GM18861 (cell line): ENCODE measurements around the gene DPP10.

Source experiments
- ATAC-seq: cut with Tn5 transposase; IDR thresholded peaks from one replicate; pipeline ENCODE4 v1.9.1; 2021; ENCODE audit not compliant: unreplicated experiment

The DPP10 gene

DNA sequence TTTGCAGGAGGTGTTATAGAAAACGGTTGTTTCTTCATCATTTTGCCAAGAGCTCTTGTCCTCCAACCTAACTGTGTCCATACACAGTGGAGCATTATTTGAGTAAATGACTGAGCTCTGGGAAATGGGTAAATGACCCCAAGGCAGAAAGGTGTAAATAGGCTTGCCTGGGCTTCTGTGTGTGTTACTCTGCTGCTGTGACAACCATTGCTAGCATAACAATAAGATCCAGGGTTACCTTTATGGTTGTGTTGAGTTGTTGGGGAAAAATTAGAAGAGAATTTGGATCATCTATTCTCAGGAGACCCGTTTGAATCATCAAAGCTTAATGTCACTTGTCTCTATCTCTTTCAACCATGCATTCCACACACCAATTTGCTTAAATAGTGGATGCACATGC is 672.7 kb downstream of the DPP10 start:
- no peak for ATAC-seq

DNA sequence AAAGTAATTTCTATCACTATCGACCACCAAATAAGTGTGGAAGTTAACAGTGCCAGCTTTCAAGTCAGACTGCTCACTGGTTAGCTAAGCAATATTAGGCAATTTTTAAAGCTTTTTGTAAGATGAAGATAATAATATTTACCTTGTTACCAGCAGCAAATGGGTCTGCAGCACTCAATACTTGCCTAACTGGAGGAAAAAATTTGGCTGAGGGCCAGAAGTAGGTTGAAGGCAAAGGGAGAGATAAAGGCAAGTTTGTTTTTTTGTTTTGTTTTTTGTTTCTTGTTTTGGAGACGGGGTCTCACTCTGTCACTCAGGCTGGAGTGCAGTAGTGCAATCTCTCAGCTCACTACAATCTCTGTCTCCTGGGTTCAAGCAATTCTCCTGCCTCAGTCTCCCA is 675.9 kb downstream of the DPP10 start:
- no peak for ATAC-seq

DNA sequence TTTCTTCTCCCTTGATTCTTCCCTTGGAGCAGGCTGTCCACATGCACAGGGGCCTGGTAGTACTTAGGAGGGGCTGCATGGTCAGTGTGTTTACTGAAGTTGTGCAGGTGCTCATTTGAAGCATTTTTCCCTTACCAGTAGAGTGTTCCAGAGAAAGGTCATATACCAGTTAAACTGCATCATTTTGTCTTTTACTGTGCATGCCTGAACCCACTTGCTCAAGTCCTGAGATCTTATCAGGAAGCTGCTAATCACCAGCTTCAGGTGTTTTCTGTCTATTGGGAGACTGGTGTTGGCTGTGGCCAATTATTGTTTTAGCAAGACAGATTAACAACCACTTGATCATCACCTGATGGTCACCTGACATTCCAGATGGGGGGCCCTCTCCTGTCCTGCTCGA is 676.6 kb downstream of the DPP10 start:
- ATAC-seq, result no peak

DNA sequence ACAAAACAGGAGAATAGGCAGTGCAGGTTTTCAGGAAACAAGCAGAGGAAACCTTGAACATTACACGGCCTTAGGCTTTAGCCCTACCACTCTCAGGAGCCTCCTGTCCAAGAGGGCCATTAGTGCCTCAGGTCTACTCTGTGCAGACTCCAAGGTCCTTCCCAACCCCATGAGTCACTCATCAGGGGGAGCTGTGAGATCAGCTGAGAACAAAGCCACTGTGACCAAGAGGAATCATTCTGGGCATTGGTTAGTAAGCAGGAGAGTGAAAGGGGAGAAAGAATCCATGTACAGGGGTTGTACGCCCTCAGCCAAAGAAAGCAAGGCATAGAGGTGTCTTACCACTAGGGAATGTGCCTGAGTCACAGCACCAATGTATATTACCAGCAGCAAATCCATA is 680.3 kb downstream of the DPP10 start:
- no peak for ATAC-seq

DNA sequence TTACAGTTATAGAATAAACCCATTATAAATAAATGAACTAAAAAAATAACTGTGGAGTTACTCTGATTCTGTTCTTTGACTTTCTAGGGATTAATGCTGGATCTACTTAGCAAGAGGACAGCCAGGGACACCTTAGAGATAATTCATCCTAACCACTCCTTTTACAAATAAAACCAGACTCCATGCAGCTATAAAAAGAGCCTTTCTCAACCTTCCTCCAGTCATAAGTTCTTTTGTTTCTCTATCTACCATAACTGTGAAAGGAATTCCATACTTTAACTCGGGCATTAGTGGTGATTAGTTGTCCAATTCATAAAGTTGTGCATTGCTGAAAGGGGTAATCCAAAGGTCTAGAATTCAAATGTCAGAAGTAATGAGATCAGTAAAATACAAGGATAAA is 682.4 kb downstream of the DPP10 start:
- ATAC-seq, result no peak

DNA sequence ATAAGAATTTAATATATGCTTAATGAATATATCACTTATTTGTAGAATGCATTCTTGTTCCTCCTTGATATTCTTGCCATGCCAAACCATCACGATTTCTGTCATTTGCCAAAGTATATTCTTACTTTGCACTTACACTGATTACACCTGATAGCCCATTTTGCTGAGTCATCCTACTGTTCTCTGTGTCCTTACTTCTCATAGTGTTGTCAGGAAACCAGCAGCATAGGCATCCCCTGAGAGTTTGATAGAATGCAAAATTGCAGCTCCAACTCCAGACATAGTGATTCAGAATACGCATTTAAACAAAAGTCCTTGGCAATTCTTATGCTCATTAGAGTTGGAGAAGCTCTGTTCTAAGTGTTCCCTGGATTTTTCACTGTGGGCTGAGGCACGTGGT is 687.1 kb downstream of the DPP10 start:
- ATAC-seq, result no peak

DNA sequence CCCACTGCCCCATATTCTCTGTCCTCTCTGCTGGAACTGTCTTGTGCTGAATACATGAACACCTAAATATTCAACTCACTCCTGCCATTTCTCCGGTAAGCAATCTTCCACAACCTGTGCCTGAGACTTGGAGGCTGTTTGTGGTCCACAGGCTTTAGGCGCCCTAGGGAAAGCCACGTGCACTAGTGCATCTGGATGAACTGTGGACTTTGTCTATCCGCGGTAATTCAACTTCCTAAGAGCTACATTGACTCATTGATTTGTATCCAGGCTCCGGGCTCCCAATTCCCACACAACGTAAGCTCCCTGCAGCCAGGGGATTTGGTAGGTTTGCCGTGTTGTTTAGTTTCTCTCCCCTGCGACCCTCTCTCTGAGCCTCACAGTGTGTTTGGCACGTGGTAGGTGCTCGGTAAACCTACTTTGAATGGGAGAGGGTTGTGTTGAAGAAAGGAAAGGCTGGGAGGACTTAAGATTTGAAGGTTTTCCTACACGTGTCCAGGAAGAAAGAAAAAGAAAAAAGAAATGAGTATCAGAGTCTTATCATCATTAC is 718.2 kb downstream of the DPP10 start:
- no peak for ATAC-seq

DNA sequence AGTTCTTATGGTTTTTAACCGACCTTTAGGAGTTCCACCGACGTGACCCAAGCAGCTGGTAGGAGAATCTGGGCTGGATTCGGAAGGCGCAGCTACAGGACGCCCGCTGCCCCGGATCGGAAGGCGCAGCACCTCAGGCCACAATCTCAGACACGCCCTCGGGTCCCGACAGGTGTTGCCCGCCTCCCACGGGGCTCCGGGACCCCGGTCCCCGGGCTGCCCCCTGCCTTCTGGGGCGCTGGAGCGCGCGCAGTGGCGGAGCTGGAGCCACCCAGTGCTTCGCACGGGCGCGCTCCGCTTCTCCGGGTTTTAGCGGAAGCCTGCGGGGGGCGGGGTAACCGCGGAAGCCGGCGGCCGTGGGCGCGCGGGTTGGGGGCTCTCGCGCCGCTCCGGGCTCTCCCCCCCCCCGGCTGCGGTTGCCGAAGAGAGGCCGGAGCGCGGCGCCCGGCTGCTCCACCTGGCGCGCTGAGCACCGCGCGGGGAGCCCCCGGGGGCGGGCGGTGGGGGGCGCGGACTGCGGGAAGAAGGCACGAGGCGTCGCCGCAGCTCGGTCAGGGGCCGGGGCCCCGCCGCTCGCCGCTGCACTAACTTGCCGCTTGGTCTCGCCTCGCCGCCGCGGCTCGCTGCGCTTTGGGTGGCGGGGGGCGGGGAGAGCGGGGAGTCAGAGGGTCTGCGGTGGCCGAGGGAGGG is 718.8 kb downstream of the DPP10 start:
- ATAC-seq, result no peak

DNA sequence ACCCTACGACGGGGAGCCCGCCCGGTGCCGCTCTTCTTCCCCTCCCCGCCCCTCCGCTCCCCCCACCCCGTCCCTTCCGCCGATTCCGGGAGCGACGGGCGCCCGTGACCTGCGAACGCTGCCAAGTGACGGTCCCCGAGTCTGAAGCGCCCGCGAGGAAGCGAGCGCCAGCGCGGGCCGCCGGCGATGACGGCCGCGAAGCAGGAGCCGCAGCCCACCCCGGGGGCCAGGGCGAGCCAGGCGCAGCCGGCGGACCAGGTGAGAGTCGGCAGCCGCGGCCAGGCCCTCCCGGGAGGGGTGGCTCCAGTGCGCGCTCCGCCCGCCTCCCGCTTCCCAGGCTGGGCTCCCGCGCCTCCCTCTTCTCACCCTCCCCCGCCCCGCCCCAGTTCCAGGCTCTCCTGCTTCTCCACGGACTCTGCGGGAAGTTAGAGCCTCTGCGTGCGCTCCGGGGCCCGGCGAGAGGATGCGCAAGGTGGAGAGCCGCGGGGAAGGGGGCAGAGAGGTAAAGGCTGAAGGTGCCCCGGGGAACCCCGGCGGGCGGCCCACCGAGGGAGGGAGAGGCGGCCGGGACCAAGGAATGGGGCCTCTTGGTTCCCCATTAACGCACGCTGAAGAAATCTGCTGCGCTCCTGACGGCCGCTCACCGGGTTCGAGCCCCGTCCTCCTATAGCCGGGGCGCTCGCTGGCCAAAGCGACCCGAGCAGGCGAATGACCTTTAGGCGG is 719.5 kb downstream of the DPP10 start:
- ATAC-seq, result no peak

DNA sequence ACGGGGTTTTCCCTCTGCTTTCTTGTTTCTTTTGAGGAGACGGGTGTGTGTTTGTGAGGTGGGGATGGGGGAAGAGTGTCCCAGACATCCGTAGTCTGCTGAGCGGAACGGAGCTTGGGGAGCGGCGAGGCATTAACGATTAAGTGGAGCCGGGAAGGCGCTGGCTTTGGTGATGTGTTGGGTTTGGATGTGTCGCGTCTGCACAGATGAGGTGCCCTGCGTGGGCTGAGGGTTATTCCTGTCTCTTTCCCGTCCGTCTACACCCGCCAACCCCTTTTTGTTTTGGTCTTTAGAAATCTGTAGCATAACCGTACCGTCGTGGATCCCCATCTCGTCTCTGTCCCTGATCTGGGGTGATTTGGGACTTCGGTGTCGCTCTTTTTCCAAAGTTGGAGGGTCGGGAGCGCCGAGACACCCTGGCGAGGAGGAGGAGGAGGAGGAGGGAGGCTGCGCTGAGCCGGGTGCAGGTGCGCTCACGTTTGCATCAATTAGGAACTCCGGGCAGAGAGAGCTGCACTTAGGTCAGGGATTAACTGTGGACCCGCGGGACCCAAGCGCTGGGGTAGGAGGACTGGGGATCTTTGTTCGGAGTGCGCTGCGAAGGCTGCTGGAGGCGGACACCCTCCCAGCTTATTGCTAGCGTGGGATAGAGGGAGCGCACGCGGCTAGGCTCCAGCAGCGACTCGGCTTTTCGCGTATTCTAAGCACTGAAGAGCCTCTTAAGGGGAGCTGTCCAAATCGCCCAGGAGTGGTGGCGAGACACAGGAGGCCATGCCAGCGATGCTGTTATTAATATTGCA is 720.3 kb downstream of the DPP10 start:
- ATAC-seq, result no peak

DNA sequence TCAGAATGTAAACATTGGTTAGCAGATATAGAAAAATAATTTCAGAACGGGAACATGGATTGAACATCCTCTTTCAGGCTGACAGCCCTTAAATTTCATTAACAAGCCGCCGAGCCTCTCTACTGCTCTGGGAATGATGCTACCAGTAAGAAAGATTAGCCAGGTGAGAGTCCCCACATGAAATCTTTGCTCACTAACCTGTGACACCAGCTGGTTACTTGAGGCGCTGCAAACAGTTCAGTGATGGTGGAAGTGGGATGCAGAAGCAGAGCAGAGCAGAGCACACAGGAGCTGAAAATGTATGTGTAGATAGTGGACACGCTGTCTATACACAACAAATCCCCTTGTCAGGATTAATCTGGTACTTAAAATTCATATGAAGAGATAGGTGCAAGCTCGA is 721.1 kb downstream of the DPP10 start:
- ATAC-seq, result no peak

DNA sequence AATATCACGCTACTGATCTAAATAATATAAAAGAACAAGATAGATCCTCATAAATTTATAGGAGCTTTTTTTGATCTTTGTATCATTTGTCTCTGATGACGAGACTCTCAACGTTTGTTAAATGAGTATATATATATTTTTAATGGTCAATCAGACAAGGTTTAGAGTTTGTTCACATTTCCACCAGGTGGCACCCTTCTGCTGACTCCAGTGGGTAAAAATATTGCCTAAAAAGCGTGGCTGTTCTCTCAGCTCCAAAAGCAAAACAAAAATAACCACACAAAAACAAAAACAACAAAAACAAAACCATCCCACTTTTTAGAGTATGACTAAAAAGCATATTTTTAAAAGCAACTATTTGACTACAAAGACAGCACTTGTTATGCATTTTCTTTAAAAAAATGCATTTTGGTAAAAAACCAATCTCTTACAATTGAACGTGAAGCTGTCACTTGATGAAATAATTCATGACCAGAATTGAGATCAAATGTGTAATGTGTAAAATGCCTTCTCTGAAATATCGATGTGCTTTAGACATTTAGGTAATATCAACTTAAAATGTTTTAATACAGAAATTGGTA is 723.2 kb downstream of the DPP10 start:
- peak; percentile 69 for ATAC-seq

DNA sequence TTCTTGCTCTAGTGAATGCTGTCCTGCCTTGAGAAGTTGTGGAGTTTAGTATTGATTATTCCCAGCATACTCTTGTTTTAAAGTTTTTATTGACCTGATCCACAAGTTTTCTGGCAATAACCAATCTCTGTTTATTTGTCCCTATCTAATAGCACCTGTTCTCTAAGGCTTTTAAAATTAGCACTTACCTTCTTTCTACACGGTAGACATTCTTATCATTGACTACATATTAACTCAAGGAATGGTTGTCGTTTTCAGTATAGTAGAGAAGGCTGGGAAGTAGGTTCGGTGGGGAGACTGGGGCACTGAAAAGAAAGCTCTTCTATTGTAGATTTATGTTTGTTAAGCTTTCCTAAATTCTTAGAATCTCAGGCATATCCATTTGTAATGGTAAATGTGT is 726.0 kb downstream of the DPP10 start:
- no peak for ATAC-seq

DNA sequence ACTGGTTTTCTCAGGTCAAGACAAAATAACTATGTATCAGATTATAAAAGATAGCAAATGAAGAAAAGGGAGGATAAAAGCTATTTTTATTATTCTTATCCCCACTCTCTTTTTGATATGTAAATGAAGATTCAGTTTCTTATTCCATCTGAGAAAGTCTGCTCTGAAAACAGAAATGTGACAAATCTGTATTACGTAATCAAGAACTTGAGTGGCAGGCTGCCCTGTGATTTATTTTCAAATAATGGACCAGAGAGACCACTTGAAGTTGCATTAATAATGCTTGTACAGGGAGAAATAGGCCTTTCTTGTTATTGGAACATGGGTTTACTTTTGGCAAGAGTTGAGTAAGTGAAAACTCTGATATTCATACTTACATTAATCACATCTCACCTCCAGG is 727.4 kb downstream of the DPP10 start:
- no peak for ATAC-seq

DNA sequence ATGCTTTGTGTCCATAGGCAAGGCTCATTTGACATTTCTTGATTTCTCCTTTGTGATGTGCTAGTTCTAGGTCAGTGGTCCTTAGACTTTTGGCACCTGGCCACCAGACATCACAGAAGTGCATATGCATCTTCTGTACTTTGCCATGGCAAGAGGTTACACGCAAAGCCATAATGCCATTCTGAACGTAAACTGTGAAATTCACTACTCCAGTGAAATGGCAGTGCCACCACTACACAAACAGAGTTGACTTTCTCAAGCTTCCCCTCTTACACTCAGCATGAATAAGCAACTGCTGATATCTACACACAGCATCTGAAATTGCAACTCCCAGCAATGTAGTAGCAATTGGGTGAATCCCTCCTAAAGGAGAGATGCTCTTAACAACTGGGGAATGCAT is 729.3 kb downstream of the DPP10 start:
- ATAC-seq, result no peak

DNA sequence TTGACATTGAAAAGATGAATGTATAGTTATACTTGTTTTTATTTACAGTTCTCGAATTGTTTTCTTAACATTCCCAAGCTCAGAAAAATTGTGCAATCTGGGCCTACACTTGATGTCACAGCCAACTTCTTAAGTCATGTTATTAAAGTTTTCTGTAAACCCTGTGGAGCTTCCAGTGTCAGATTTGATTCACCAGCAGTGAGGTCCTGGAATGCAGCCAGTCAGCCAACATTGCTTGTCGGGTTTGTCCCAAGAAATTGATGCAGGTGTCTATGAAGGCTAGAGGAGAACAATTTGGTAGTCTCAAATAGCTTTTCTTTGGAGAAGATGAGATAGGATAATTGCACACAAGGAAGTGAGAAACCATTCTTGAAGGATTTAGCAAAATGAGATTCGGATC is 732.2 kb downstream of the DPP10 start:
- no peak for ATAC-seq

DNA sequence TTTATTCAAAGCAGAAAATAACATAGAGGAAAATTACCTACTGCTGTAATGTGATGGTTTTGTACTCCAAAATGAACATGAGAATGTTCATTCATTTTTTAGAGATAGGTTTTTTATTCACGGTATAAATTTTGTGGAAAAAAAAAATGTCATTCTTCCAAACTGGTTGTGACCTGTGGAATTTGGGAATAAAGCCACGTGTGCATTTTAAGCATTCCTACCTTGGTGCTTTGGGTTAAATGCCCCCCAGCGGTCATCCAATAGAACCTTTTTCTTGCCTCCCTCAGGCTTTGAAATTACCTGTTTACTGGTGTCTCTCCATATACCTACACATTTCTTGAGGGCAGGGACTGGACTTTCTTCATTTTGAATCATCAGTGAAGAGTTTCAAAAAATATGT is 740.7 kb downstream of the DPP10 start:
- ATAC-seq, result no peak

DNA sequence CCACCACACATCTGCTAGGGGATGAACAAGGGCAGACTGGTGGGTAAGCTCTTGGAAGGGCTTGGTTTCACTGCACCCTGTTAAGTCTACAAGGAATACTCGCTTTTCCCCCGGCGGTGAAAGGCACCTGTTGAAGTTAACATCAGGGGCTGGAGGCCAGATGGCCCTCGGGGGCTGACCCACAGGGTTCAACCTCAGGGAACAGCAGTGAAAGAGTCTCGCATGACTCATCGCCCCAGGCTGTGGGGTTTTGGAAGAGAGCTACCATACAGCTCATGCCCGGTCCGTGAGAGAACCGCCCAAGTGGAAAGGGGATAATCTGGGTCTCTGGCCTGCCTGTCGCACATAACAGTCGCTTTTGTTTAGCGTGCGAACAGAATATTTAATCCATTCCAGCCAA is 748.0 kb downstream of the DPP10 start:
- no peak for ATAC-seq

DNA sequence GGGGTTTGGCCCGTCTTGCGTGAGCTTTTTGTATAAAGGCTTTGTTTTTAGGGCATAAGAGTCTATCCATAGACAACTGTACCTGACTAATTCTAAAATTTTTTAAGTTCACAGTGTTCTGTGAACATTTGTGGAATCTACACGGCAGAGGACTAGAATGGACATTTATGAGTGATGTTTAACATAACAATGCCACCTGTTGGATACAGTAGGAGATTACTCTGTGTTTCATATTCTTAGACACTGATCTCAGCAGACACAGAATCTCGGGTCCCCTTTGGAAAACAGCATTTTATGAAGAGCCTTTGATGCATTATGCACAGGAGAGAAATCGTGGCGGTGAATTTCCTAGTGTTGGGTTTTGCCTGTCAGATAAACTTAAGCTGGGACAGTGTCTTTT is 752.2 kb downstream of the DPP10 start:
- no peak for ATAC-seq

DNA sequence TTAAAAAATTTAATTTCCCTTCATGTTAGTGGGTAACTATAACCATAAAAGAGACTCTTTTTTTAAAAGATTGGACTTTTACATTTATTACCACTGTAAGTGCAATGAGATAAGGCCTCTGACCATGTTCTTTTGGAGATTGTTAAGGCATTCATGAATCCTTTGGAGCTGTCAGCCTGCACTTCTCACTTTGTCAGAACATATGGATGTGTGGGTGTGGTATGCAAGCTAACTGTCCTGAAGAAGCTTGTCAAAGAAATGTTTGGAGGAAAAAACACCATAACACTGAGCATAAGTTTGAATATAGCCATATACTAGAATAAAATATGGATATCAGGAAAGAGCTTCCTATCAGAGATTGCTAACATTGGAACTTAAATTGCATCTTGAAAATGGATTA is 754.1 kb downstream of the DPP10 start:
- ATAC-seq, result no peak

DNA sequence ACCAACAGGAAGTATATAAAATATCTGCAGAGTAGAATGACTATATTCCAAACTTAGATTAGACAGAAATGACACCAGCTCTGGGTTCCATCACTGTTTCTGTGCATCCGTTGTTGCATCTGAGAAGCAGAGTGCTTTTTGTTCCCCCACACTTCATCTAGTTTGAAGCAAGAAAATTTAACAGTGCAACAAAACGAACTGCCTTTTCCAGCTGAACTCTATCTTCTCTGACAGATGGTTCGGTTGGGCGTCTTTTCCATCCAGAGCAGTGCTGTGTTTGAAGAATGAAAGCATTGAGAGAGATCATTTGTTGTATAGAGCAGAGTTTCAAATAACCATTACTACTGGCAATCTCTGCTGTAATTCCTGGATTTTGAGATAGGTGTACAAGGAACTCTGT is 757.5 kb downstream of the DPP10 start:
- no peak for ATAC-seq
